ENCODE data around the gene ARHGAP24.
"Not testable (repeated sequence)": the region's sequence is repeated elsewhere in the genome, so short reads cannot be mapped to it uniquely, and the experiment has no call there.

The ARHGAP24 gene

GRCh38 chr4:86015412-86016350 lies 540.7 kb downstream of the ARHGAP24 start:
- no peak for DNase-seq (ENCODE audit: low read depth in 2 of 2)

GRCh38 chr4:86019362-86019761 lies 544.4 kb downstream of the ARHGAP24 start:
- no peak for DNase-seq (ENCODE audit: low read depth in 2 of 2)

GRCh38 chr4:86019906-86020305 lies 545.0 kb downstream of the ARHGAP24 start:
- no peak for DNase-seq (ENCODE audit: low read depth in 2 of 2)

- DNase-seq (ENCODE audit: low read depth in 2 of 2) = not testable (repeated sequence)
Observed at GRCh38 chr4:86021671-86022070, 546.7 kb downstream of the ARHGAP24 start.

- no peak for DNase-seq (ENCODE audit: low read depth in 2 of 2)
Observed at GRCh38 chr4:86026720-86027119, 551.8 kb downstream of the ARHGAP24 start.

GRCh38 chr4:86031927-86032326 lies 557.0 kb downstream of the ARHGAP24 start:
- no peak for DNase-seq (ENCODE audit: low read depth in 2 of 2)

GRCh38 chr4:86032476-86033022 lies 557.6 kb downstream of the ARHGAP24 start:
- DNase-seq (ENCODE audit: low read depth in 2 of 2) = no peak

- DNase-seq (ENCODE audit: low read depth in 2 of 2) = no peak
Observed at GRCh38 chr4:86033171-86033570, 558.2 kb downstream of the ARHGAP24 start.

GRCh38 chr4:86034616-86035015 lies 559.7 kb downstream of the ARHGAP24 start:
- no peak for DNase-seq (ENCODE audit: low read depth in 2 of 2)

- no peak for DNase-seq (ENCODE audit: low read depth in 2 of 2)
Observed at GRCh38 chr4:86035688-86036087, 560.7 kb downstream of the ARHGAP24 start.

GRCh38 chr4:86036736-86037135 lies 561.8 kb downstream of the ARHGAP24 start:
- no peak for DNase-seq (ENCODE audit: low read depth in 2 of 2)

GRCh38 chr4:86038037-86038436 lies 563.1 kb downstream of the ARHGAP24 start:
- DNase-seq (ENCODE audit: low read depth in 2 of 2) = no peak

- no peak for DNase-seq (ENCODE audit: low read depth in 2 of 2)
Observed at GRCh38 chr4:86043755-86044592, 569.0 kb downstream of the ARHGAP24 start.

- DNase-seq (ENCODE audit: low read depth in 2 of 2) = no peak
Observed at GRCh38 chr4:86044593-86044985, 569.6 kb downstream of the ARHGAP24 start.

GRCh38 chr4:86048426-86048825 lies 573.5 kb downstream of the ARHGAP24 start:
- no peak for DNase-seq (ENCODE audit: low read depth in 2 of 2)

GRCh38 chr4:86050496-86050895 lies 575.5 kb downstream of the ARHGAP24 start:
- no peak for DNase-seq (ENCODE audit: low read depth in 2 of 2)
